Activated naive CD4-positive, alpha-beta T cell treated with anti-CD3 and anti-CD28 coated beads for 36 hours (primary cell): ENCODE results near the gene AGTPBP1. TPM values are rescaled to one million over a fixed set of nuclear protein-coding genes. Genes with fewer than 3 reads are reported as not detected.

Source experiments
- CTCF ChIA-PET: fragments of 350-600 bp; sonication (Branson Sonifier 250); formaldehyde crosslinking; loops from one replicate; lab custom pipeline; 2021; ENCODE audit warnings: antibody characterized with exemption; lab: Charles Lee
- DNase-seq: peaks from one replicate; pipeline ENCODE4 v3.0.0-alpha.2; 2020
- H3K27ac Mint-ChIP-seq: one replicate; pipeline ENCODE4 v1.8.0; 2021; ENCODE audit warnings: mild to moderate bottlenecking, mixed read lengths
- H3K27me3 Mint-ChIP-seq: one replicate; pipeline ENCODE4 v1.8.0; 2021; ENCODE audit warnings: low read depth, mixed read lengths
- H3K36me3 Mint-ChIP-seq: one replicate; pipeline ENCODE4 v1.8.0; 2021; ENCODE audit warnings: low read depth, mixed read lengths
- H3K4me1 Mint-ChIP-seq: one replicate; pipeline ENCODE4 v1.8.0; 2021; ENCODE audit warnings: low read depth, mixed read lengths
- H3K4me3 Mint-ChIP-seq: one replicate; pipeline ENCODE4 v1.8.0; 2021; ENCODE audit warnings: mild to moderate bottlenecking, moderate library complexity, mixed read lengths
- H3K9me3 Mint-ChIP-seq: one replicate; pipeline ENCODE4 v1.8.0; 2021; ENCODE audit warnings: mixed read lengths
- intact Hi-C: fragments of 100-400 bp; cut with micrococcal nuclease; formaldehyde crosslinking; loops from one replicate; pipeline ENCODE4 v1.15.1; 2023
- total RNA-seq, 2 experiments: library from RNA; stranded (reverse); gene quantifications; one replicate each; pipeline ENCODE4 v1.2.3, GENCODE V29; 2021

Gene AGTPBP1
- total RNA-seq, 2 experiments from 2014 or later, result 37.6 to 39.0 TPM

- CTCF ChIA-PET, result interaction anchor here (0.6 kb wide), 1 partner anchor 13 kb away, joined by 3 read pairs; no protein-coding TSS in a partner anchor
- intact Hi-C loops, result no loop called here
- Mint-ChIP-seq H3K4me1 (no peaks in the 10 kb centered on the region), H3K27me3 (no peaks in the 10 kb centered on the region), H3K9me3 (no peaks in the 10 kb centered on the region), H3K27ac (no peak overlapping the region), H3K4me3 (no peak overlapping the region), H3K36me3 (peaks cover 4% of the 10 kb centered on the region)
- DNase-seq, result no peak
Observed at GRCh38 chr9:85658716-85659115, 83.0 kb downstream of the AGTPBP1 start.

GRCh38 chr9:85653153-85653552, 88.6 kb downstream of the AGTPBP1 start:
- intact Hi-C loops, result no loop called here
- Mint-ChIP-seq H3K36me3 (peaks cover 19% of the 10 kb centered on the region), H3K27ac (no peak overlapping the region), H3K9me3 (no peaks in the 10 kb centered on the region), H3K4me3 (no peak overlapping the region), H3K27me3 (no peaks in the 10 kb centered on the region), H3K4me1 (no peaks in the 10 kb centered on the region)
- CTCF ChIA-PET, result no interaction called here
- DNase-seq, result no peak

- intact Hi-C loops, result no loop called here
- Mint-ChIP-seq H3K36me3 (peaks cover 20% of the 10 kb centered on the region), H3K27ac (no peak overlapping the region)
Observed at GRCh38 chr9:85647571-85647970, 94.2 kb downstream of the AGTPBP1 start.

GRCh38 chr9:85645909-85646627, 95.7 kb downstream of the AGTPBP1 start:
- Mint-ChIP-seq H3K27ac (no peak overlapping the region), H3K4me3 (no peak overlapping the region), H3K9me3 (no peaks in the 10 kb centered on the region), H3K27me3 (no peaks in the 10 kb centered on the region), H3K4me1 (peaks cover 2% of the 10 kb centered on the region), H3K36me3 (peaks cover 22% of the 10 kb centered on the region)
- DNase-seq, result no peak
- intact Hi-C loops, result no loop called here
- CTCF ChIA-PET, result interaction anchor here (0.7 kb wide), 1 partner anchor 13 kb away, joined by 3 read pairs; no protein-coding TSS in a partner anchor

More at GRCh38 chr9:85647571-85647970, 94.2 kb downstream of the AGTPBP1 start:
- no peaks in the 10 kb centered on the region for H3K27me3 Mint-ChIP-seq
- peaks cover 2% of the 10 kb centered on the region for H3K4me1 Mint-ChIP-seq
- CTCF ChIA-PET, result no interaction called here
- H3K4me3 Mint-ChIP-seq, result no peak overlapping the region
- DNase-seq, result no peak
- H3K9me3 Mint-ChIP-seq, result no peaks in the 10 kb centered on the region

GRCh38 chr9:85640425-85640824, 101.3 kb downstream of the AGTPBP1 start:
- no peaks in the 10 kb centered on the region for H3K27me3 Mint-ChIP-seq
- no peaks in the 10 kb centered on the region for H3K4me1 Mint-ChIP-seq
- CTCF ChIA-PET, result no interaction called here
- DNase-seq, result no peak
- H3K36me3 Mint-ChIP-seq, result peaks cover 9% of the 10 kb centered on the region
- no peak overlapping the region for H3K27ac Mint-ChIP-seq
- intact Hi-C loops, result no loop called here
- H3K4me3 Mint-ChIP-seq, result no peak overlapping the region
- no peaks in the 10 kb centered on the region for H3K9me3 Mint-ChIP-seq

GRCh38 chr9:85639675-85640186, 102.0 kb downstream of the AGTPBP1 start:
- Mint-ChIP-seq H3K36me3 (peaks cover 9% of the 10 kb centered on the region), H3K9me3 (no peaks in the 10 kb centered on the region), H3K4me3 (no peak overlapping the region), H3K27ac (no peak overlapping the region), H3K4me1 (no peaks in the 10 kb centered on the region), H3K27me3 (no peaks in the 10 kb centered on the region)
- intact Hi-C loops, result no loop called here
- CTCF ChIA-PET, result no interaction called here
- no peak for DNase-seq

GRCh38 chr9:85631809-85632208, 109.9 kb downstream of the AGTPBP1 start:
- H3K36me3 Mint-ChIP-seq, result peaks cover 22% of the 10 kb centered on the region
- H3K27me3 Mint-ChIP-seq, result no peaks in the 10 kb centered on the region
- CTCF ChIA-PET, result no interaction called here

GRCh38 chr9:85630676-85631075, 111.1 kb downstream of the AGTPBP1 start:
- no peak overlapping the region for H3K27ac Mint-ChIP-seq
- no peaks in the 10 kb centered on the region for H3K9me3 Mint-ChIP-seq
- peaks cover 19% of the 10 kb centered on the region for H3K36me3 Mint-ChIP-seq
- H3K4me3 Mint-ChIP-seq, result no peak overlapping the region
- H3K4me1 Mint-ChIP-seq, result no peaks in the 10 kb centered on the region
- no peaks in the 10 kb centered on the region for H3K27me3 Mint-ChIP-seq
- DNase-seq, result no peak
- intact Hi-C loops, result no loop called here
- CTCF ChIA-PET, result no interaction called here

More at GRCh38 chr9:85631809-85632208, 109.9 kb downstream of the AGTPBP1 start:
- Mint-ChIP-seq H3K4me3 (no peak overlapping the region), H3K9me3 (no peaks in the 10 kb centered on the region), H3K27ac (no peak overlapping the region), H3K4me1 (no peaks in the 10 kb centered on the region)
- DNase-seq, result no peak
- intact Hi-C loops, result no loop called here

GRCh38 chr9:85617141-85617670, 124.5 kb downstream of the AGTPBP1 start:
- no peaks in the 10 kb centered on the region for H3K27me3 Mint-ChIP-seq
- intact Hi-C loops, result loop anchor here (10.0 kb wide), 1 partner anchor 952 kb away; the partner anchor contains the start of gene NTRK2
- H3K27ac Mint-ChIP-seq, result no peak overlapping the region
- H3K4me3 Mint-ChIP-seq, result no peak overlapping the region
- no peaks in the 10 kb centered on the region for H3K9me3 Mint-ChIP-seq
- H3K4me1 Mint-ChIP-seq, result no peaks in the 10 kb centered on the region
- DNase-seq, result no peak
- CTCF ChIA-PET, result no interaction called here
- peaks cover 5% of the 10 kb centered on the region for H3K36me3 Mint-ChIP-seq

GRCh38 chr9:85615792-85616191, 126.0 kb downstream of the AGTPBP1 start:
- Mint-ChIP-seq H3K4me1 (no peaks in the 10 kb centered on the region), H3K36me3 (peaks cover 5% of the 10 kb centered on the region), H3K4me3 (no peak overlapping the region), H3K27ac (no peak overlapping the region), H3K9me3 (no peaks in the 10 kb centered on the region), H3K27me3 (no peaks in the 10 kb centered on the region)
- no peak for DNase-seq
- CTCF ChIA-PET, result no interaction called here
- intact Hi-C loops, result loop anchor here (10.0 kb wide), 1 partner anchor 951 kb away; the partner anchor contains the start of gene NTRK2

GRCh38 chr9:85610074-85610860, 131.5 kb downstream of the AGTPBP1 start:
- DNase-seq, result peak; percentile 53
- H3K4me3 Mint-ChIP-seq, result peak overlapping the region; percentile 17
- intact Hi-C loops, result loop anchor here (2.0 to 10.0 kb wide), 2 partner anchors 945 to 1213 kb away; partner anchors contain the start of gene NTRK2
- peaks cover 2% of the 10 kb centered on the region for H3K36me3 Mint-ChIP-seq
- no peaks in the 10 kb centered on the region for H3K9me3 Mint-ChIP-seq
- no peaks in the 10 kb centered on the region for H3K27me3 Mint-ChIP-seq
- peaks cover 6% of the 10 kb centered on the region for H3K4me1 Mint-ChIP-seq
- H3K27ac Mint-ChIP-seq, result peak overlapping the region; percentile 74
- CTCF ChIA-PET, result interaction anchor here (0.5 to 2.5 kb wide), 25 partner anchors 12 to 1213 kb away, joined by 3 to 12 read pairs (median 3); no protein-coding TSS in a partner anchor

GRCh38 chr9:85605905-85606304, 135.8 kb downstream of the AGTPBP1 start:
- no peak overlapping the region for H3K4me3 Mint-ChIP-seq

More at GRCh38 chr9:85605905-85606304, 135.8 kb downstream of the AGTPBP1 start:
- intact Hi-C loops, result no loop called here
- Mint-ChIP-seq H3K27me3 (no peaks in the 10 kb centered on the region), H3K27ac (no peak overlapping the region), H3K9me3 (no peaks in the 10 kb centered on the region), H3K4me1 (peaks cover 6% of the 10 kb centered on the region), H3K36me3 (peaks cover 22% of the 10 kb centered on the region)
- CTCF ChIA-PET, result no interaction called here
- DNase-seq, result no peak
